ENCODE measurements around the gene TP53I3.

Gene TP53I3

DNA sequence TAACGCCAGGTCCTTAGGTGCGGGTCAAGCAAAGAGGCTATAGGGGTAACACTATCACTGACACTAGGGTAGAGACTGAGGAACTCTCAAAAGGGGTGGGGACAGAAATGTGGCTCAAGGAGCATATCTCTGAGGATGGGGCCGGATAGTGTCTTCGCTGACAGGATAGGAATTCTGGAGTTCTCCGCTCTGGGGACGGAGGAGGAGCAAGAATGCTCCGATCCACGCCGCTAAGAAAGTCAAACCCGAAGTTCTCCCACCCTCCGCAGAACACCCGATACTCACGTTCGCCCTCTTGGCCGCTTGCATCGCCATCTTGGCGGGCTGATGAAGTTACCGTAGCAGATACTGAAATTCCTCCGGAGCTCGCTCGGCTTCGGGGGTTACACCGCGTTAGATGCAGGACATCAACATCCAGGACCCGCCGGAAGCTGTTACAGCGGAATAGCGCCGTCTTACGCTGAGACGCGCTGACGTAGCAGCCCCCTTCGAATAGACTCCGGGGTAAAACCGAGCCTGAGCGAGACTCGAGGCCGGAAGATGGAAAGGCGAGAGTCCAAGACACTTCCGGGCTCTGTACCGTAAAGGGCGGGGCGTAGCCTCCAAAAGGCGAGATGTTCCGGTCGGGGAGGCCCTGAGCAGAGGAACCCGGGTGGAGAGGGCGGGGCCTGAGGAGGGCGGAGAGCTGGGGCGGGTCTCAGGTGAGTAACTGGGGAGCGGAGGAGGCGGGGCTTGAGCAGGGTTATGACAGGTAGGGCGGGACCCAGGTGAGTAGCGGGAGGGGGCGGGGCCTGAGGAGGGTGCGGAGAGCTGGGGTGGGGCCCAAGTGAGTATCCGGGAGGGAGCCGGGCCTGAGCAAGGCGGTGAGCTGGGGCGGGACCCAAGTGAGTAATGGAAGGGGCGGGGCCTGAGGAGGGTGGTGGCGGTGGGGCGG lies 8.5 kb downstream of the TP53I3 start, which contains the start of gene SF3B6:
TSS of gene SF3B6 (minus strand) at position 412 of the 934 bp plus-strand sequence. CDS start at position 315, 97 bp downstream.
- TF ChIP-seq, protein P1, sequence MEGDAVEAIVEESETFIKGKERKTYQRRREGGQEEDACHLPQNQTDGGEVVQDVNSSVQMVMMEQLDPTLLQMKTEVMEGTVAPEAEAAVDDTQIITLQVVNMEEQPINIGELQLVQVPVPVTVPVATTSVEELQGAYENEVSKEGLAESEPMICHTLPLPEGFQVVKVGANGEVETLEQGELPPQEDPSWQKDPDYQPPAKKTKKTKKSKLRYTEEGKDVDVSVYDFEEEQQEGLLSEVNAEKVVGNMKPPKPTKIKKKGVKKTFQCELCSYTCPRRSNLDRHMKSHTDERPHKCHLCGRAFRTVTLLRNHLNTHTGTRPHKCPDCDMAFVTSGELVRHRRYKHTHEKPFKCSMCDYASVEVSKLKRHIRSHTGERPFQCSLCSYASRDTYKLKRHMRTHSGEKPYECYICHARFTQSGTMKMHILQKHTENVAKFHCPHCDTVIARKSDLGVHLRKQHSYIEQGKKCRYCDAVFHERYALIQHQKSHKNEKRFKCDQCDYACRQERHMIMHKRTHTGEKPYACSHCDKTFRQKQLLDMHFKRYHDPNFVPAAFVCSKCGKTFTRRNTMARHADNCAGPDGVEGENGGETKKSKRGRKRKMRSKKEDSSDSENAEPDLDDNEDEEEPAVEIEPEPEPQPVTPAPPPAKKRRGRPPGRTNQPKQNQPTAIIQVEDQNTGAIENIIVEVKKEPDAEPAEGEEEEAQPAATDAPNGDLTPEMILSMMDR (IDR thresholded peaks at IDR 0.05; ENCODE audit: insufficient read depth, low read depth, low read length, missing control alignments) = no peak
- peak within 1 kb of the TSS; percentile 85 for H3K4me3 ChIP-seq (ENCODE audit: low read depth, low read length)
- peak; percentile 99 for DNase-seq (ENCODE audit: low read depth)

DNA sequence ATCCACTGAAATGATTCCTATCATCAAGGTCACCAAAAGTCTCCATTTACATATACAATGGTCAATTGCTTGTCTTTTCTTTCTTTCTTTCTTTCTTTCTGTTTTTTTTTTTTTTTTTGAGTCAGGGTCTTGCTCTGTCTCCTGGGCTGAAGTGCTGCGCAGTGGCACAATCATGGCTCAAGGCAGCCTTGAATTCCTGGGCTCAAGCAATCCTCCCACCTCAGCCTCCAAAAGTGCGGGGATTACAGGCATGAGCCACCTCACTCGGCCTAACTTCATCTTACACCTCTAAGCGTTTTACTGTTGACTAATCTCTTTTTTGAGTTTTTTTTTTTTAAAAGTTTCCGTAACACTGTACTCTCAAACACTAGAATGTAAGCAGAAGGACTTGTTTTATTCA lies 9.4 kb downstream of the TP53I3 start:
- TF ChIP-seq, protein P1 (IDR thresholded peaks at IDR 0.05; ENCODE audit: insufficient read depth, low read depth, low read length, missing control alignments) = no peak
- H3K4me3 ChIP-seq (ENCODE audit: low read depth, low read length) = peak overlapping the region; percentile 85
- no peak for DNase-seq (ENCODE audit: low read depth)

DNA sequence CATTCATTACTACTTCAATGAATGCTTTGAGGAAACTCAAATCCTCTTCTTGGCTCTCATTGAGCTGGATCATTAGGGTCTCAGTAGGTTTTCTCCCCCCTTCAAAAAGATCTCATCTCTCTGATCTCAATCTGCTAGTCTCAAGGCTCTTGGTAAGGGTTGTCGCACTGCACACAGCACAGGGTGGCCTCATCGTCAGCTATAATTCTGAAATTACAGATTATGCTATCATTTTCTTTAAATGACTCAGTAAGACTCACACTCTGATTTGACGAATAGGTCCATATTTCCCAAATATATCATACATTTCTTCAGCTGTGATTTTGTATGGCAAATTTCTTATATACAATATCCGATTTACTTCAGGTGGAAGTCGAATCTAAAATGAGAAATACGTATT lies 10.8 kb downstream of the TP53I3 start:
- TF ChIP-seq, protein P1 (IDR thresholded peaks at IDR 0.05; ENCODE audit: insufficient read depth, low read depth, low read length, missing control alignments) = no peak
- no peak overlapping the region for H3K4me3 ChIP-seq (ENCODE audit: low read depth, low read length)
- DNase-seq (ENCODE audit: low read depth) = no peak

DNA sequence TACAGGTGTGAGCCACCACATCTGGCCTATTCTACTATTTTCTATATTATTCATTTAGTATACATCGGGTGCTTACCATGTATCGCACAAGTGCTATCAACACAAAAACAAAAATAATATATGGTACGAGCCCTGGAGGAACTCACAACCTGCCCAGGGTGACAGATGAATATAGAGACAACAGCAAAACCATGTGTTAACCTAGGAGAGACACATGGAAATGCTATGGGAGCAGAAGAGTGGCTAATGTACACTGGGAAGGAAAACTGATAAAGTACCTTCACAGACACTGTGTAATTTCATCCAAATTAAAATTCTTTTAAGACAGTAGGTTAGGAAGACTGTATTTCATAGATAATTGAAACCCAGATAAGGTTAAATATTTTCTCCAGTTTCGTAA lies 12.4 kb downstream of the TP53I3 start:
- no peak overlapping the region for H3K4me3 ChIP-seq (ENCODE audit: low read depth, low read length)
- TF ChIP-seq, protein P1 (IDR thresholded peaks at IDR 0.05; ENCODE audit: insufficient read depth, low read depth, low read length, missing control alignments) = no peak
- no peak for DNase-seq (ENCODE audit: low read depth)

DNA sequence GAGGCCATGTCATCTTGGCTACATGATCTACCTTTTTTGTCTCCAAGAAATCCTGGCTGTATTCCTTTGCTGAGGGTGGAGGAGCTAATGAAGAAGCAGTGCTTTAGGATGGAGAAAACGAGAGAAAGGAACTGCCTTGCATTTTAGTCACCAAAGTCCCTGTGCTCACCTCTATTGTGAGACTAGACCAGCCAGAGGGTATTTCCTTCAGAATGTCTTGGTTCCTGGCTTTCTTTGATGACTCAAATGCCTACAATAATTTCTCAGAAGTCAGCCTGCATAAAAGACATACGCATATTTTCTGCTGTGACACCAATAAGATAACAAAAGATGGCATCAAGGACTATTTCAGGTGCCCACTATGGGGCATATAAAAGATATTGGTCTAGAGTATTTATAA lies 19.3 kb downstream of the TP53I3 start:
- TF ChIP-seq, protein P1 (IDR thresholded peaks at IDR 0.05; ENCODE audit: insufficient read depth, low read depth, low read length, missing control alignments) = no peak
- DNase-seq (ENCODE audit: low read depth) = no peak
- H3K4me3 ChIP-seq (ENCODE audit: low read depth, low read length) = no peak overlapping the region

DNA sequence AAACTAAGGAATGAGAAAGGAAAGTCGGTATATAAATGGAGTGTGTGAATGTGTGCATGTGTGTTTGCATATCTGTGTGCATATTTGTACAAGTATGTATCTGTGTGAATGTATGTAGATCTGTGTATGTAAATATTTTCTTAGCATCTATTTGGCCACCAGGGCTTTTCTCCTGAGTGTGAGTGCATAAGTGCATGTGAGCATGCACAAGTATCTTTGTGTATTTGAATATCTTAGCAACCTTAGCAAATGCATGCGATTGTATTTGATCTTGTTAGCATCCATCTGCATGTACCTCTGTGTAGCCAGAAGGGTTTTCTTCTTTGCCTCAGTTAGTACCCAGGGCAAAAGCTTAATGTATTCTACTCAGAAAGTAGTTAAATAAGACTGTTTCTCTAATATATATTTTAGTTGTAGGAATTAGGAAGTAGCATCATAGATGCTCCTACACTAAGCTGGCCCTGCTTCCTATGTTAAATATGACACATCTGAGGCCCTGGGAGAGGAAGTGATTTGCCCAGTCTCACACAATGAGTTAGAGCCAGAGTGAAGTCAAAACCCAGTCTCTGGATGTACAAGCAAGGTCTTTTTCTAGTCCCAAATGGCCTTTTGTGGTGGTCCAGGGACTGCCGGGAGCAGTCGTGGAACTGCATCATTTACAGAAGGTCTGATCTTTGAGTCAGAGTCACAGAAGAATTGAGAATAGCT lies 25.9 kb downstream of the TP53I3 start:
- H3K4me3 ChIP-seq (ENCODE audit: low read depth, low read length) = no peak overlapping the region
- DNase-seq (ENCODE audit: low read depth) = no peak
- TF ChIP-seq, protein P1 (IDR thresholded peaks at IDR 0.05; ENCODE audit: insufficient read depth, low read depth, low read length, missing control alignments) = no peak

Measured in GM12865 (cell line).